Heart left ventricle (tissue), 16 donors: ENCODE measurements around the gene MYL3. TPM values are rescaled to one million over a fixed set of nuclear protein-coding genes. Genes with fewer than 3 reads are reported as not detected.

Source experiments
- ATAC-seq, 4 donors: fragments of 200-7000 bp; cut with Tn5 transposase; one replicate each; pipeline ENCODE4 v1.9.1; 2020 to 2022; ENCODE audit warnings: moderate library complexity in 4 of 4, mild to moderate bottlenecking in 3 of 4, moderate number of reproducible peaks in 1 of 4
- DNase-seq, 5 donors: peaks; one replicate each; pipeline ENCODE4 v3.0.0-alpha.2; 2020
- H3K27ac ChIP-seq, 12 donors: fragments of 200-600 bp; sonication (generic) in 4 of 12; one replicate each; pipeline versions ENCODE4 v1.5.0 to v1.8.0; 2016 to 2022; ENCODE audit warnings: mild to moderate bottlenecking in 2 of 12
- H3K27me3 ChIP-seq, 9 donors: fragments of 200-600 bp; sonication (generic) in 2 of 9; one replicate each; pipeline versions ENCODE4 v1.5.1 to v1.8.0; 2016 to 2022; ENCODE audit warnings: mild to moderate bottlenecking in 3 of 9
- H3K36me3 ChIP-seq, 9 donors: fragments of 200-600 bp; sonication (generic) in 2 of 9; one replicate each; pipeline versions ENCODE4 v1.5.0 to v1.8.0; 2018 to 2022; ENCODE audit warnings: mild to moderate bottlenecking in 2 of 9
- H3K4me1 ChIP-seq, 12 donors: fragments of 200-600 bp; sonication (generic) in 4 of 12; one replicate each; pipeline versions ENCODE4 v1.5.0 to v1.8.0; 2016 to 2022; ENCODE audit warnings: mild to moderate bottlenecking in 3 of 12
- H3K4me3 ChIP-seq, 12 donors: fragments of 200-600 bp; sonication (generic) in 4 of 12; one replicate each; pipeline versions ENCODE4 v1.5.0 to v1.8.0; 2017 to 2022; ENCODE audit warnings: mild to moderate bottlenecking in 9 of 12, moderate library complexity in 4 of 12
- H3K9me3 ChIP-seq, 12 donors: fragments of 200-600 bp; sonication (generic) in 4 of 12; one replicate each; pipeline versions ENCODE4 v1.5.0 to v1.8.0; 2016 to 2022; ENCODE audit warnings: mild to moderate bottlenecking in 1 of 12
- POLR2A ChIP-seq, 2 donors: fragments of 450-650 bp; IDR thresholded peaks; one replicate each; pipeline ENCODE4 v1.6.1; 2017; ENCODE audit warnings: antibody characterized with exemption in 2 of 2, mild to moderate bottlenecking in 2 of 2, moderate library complexity in 2 of 2
- WGBS, 4 donors: extraction: QIAGEN DNeasy Blood & Tissue Kit in 2 of 4; methylation state at CpG; one replicate each; pipeline versions ENCODE4 v1.1.5 to v1.1.7; 2013 to 2018; 5-methylcytosine and 5-hydroxymethylcytosine counted together
- intact Hi-C, 10 donors: fragments of 100-400 bp; cut with DNase I; formaldehyde crosslinking; loops; one replicate each; pipeline versions ENCODE4 v1.11.1 to v1.14.2; 2022
- polyA plus RNA-seq, 2 donors: library from polyadenylated mRNA; stranded (reverse); fragments of 200-250 nt; gene quantifications; one replicate each; pipeline ENCODE4 v1.2.3, GENCODE V29; 2013
- total RNA-seq, 9 donors: library from RNA; depleted of rRNA in 2 of 9; stranded (reverse); fragments of >200 nt in 2 of 9; fragmentation: NEBNext Ultra II Directional in 3 of 9; extraction: Animal tissue kit (Norgen Biotek cat#: 25700) in 3 of 9; gene quantifications; one replicate each; pipeline versions ENCODE4 v1.1.0 to v1.2.4, GENCODE V29; 2016 to 2023
- TF ChIP-seq, protein P1 (sequence below), 12 donors: fragments of 200-600 bp; sonication (generic) in 4 of 12; IDR thresholded peaks; one replicate each; pipeline versions ENCODE4 v1.5.0 to v1.8.0; 2018 to 2022; ENCODE audit warnings: antibody characterized with exemption in 12 of 12, mild to moderate bottlenecking in 5 of 12
- donor health status: ischemic (EF 13 %, LVEDD 7.1; RV severe dilation, severe dysfunction).
- donor health status: healthy with polysubstance abuse.
- donor health status: DM: no; HTN: yes; CAD: no.
- donor health status: DM: no; HTN: no; CAD: no.
- donor health status: ischemic (EF 25% LVEDD 6.9; RV normal size, moderate dysfunction).
- donor health status: ischemic (EF 25% LVEDD 5.7; RV mildly dilated, moderate dysfunction).
- donor health status: healthy.
- donor health status: DM: yes; HTN: yes; CAD: no.
- donor health status: ischemic (EF 35%, LVEDD 5.7; RV mildly dilated, moderate dysfunction).
- donor health status: nonischemic (EF 11% LVEDD 7.7; RV severe dilation, severe dysfunction).
- donor health status: DM: yes; HTN: yes; CAD: no.
- donor health status: PGD.
- donor health status: ischemic (EF 29% LVEDD 5.4; RV normal size, mild dysfunction).
- donor health status: nonischemic (EF 23%, LVEDD 6.1; RV moderate dilation, normal function).

The MYL3 gene
- total and polyA plus RNA-seq, 11 donors = 4,961 to 12,544 (median 6,839) TPM

DNA sequence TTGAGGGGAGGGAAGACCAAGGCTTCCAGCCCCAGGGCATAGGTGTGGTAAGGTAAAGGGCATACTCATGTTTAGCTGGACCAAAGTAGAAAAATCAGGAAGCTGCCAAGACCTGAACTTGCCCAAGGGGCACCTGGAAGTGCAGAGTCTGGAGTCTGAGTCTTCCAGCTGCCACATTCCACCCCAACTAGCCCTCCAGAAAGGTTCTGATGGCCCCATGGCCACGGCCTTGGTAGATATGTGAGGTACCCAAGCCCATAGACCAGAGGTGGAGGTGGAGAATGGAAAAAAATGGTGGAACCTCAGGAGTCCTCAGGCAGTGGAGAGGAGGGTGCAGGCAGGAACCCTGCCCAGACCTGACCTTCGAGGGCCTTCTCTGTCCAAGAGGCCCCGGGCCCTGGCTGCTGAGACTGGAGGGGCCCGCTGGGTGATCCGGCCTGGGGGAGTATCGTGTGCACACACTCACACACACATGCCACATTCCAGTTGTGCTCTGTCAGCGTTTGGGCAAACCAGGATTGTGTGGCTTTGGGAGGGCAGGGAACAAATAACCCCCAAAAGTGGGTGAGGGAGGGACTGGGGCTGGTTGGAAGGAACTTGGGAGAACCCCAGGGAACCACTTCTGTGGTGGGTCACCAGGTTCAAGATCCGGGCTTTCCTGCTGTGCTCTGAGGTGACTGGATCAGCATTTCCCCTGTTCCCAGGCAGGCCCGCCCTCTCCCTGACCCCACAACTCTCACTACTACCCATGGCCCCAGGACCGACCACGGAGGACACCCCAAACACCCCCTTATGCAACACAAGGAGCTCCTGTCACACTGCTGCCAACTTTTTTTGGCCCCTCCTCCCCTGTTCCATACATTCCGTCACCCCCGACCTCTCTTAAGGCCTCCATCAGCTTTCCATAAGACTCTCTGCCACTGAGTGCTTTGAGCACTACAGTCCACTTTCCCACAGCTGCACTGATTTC is 11.6 kb downstream of the MYL3 start:
- ATAC-seq (peak in 3 of 4 donors; percentile 1 to 3 (median 2)), DNase-seq (peak in 3 of 5 donors; percentile 18 to 47 (median 46))
- no peaks in the 10 kb centered on the region for H3K27me3 ChIP-seq
- H3K9me3 ChIP-seq = no peaks in the 10 kb centered on the region
- peaks cover 0 to 14% (median 0%) of the 10 kb centered on the region in 9 donors for H3K36me3 ChIP-seq
- TF ChIP-seq, protein P1, sequence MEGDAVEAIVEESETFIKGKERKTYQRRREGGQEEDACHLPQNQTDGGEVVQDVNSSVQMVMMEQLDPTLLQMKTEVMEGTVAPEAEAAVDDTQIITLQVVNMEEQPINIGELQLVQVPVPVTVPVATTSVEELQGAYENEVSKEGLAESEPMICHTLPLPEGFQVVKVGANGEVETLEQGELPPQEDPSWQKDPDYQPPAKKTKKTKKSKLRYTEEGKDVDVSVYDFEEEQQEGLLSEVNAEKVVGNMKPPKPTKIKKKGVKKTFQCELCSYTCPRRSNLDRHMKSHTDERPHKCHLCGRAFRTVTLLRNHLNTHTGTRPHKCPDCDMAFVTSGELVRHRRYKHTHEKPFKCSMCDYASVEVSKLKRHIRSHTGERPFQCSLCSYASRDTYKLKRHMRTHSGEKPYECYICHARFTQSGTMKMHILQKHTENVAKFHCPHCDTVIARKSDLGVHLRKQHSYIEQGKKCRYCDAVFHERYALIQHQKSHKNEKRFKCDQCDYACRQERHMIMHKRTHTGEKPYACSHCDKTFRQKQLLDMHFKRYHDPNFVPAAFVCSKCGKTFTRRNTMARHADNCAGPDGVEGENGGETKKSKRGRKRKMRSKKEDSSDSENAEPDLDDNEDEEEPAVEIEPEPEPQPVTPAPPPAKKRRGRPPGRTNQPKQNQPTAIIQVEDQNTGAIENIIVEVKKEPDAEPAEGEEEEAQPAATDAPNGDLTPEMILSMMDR (IDR thresholded peaks at IDR 0.05) = no peak
- no peak for TF ChIP-seq POLR2A (IDR thresholded peaks at IDR 0.05)
- H3K4me3 ChIP-seq = no peak overlapping the region
- H3K4me1 ChIP-seq = peaks cover 0 to 30% (median 18%) of the 10 kb centered on the region in 12 donors
- peak overlapping the region in 7 of 12 donors; percentile 3 to 61 (median 38) for H3K27ac ChIP-seq
- intact Hi-C loops = no loop called here
- 55 to 72% (median 68%) methylated on average over 13 of the region's 13 CpGs for WGBS, 4 donors

DNA sequence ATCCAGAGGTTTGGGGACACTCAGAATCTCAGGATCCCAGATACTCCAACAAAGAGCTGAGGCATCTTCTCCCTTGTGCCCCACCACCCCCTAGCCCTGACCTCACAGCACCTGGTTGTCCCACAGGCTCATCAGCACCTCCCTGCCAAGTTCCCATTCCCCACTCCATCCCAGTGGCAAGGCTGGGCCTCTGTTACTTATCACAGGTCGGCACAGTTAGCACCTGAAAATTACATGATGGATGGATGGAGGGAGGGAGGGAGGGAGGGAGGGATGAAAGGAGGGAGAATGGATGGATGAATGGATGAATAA is 12.8 kb downstream of the MYL3 start:
- peaks cover 0 to 42% (median 27%) of the 10 kb centered on the region in 12 donors for H3K4me1 ChIP-seq
- WGBS, 4 donors = 43 to 59% (median 52%) methylated on average over 1 of the region's 1 CpG
- H3K36me3 ChIP-seq = peaks cover 0 to 3% (median 0%) of the 10 kb centered on the region in 9 donors
- TF ChIP-seq POLR2A (IDR thresholded peaks at IDR 0.05) = no peak
- TF ChIP-seq, protein P1 (IDR thresholded peaks at IDR 0.05) = no peak
- H3K9me3 ChIP-seq = no peaks in the 10 kb centered on the region
- DNase-seq = peak in 2 of 5 donors; percentile 9 to 21
- H3K27ac ChIP-seq = peak overlapping the region in 3 of 12 donors; percentile 24 to 46 (median 43)
- no peak for ATAC-seq
- intact Hi-C loops = no loop called here
- no peak overlapping the region for H3K4me3 ChIP-seq
- H3K27me3 ChIP-seq = no peaks in the 10 kb centered on the region

DNA sequence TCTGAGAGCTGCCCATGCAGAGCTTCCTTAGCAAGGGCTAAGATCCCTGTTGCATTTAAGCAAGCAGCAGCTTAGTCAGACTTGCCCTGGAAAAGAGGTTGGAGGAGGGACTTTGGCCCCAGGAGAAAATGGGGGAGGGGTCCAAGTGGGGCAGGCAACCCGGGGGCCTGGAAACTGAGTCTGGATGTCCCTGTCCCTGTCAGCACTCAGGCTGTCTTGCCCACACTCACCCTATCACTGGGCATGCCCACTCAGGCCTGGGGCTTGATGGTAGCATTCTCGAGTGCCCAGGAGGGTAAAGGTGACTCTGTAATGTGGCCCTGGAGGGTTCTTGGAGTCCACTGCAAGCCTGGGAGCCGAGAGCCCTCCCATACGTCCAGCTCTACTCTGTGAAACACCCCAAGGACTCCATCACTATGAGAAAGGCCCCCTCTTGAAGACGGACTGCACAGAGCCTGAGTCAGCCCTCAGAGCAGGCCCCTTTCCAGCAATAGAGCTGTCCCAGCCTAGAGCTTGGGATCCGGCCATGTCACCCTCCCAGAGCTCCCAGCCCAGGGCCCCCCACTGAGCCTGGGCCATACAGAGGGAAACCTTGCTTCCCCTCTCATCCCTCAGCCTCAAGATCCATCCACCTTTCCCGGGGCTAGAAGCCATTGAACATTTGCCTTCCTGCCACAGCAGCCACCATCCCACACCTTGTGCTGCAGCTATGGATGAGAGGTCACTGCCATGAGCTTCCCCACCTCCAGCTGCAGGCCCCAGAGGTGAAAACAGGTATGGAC is 13.4 kb downstream of the MYL3 start:
- Histone ChIP-seq H3K27me3 (no peaks in the 10 kb centered on the region), H3K9me3 (no peaks in the 10 kb centered on the region), H3K27ac (peak overlapping the region in 5 of 12 donors; percentile 23 to 77 (median 43)), H3K4me1 (peaks cover 0 to 48% (median 31%) of the 10 kb centered on the region in 12 donors), H3K36me3 (no peaks in the 10 kb centered on the region), H3K4me3 (no peak overlapping the region)
- DNase-seq = peak in 4 of 5 donors; percentile 19 to 47 (median 36)
- ATAC-seq = peak in 1 of 4 donors; percentile 0
- intact Hi-C loops = loop anchor here in 3 of 10 donors (5.0 to 10.0 kb wide), 2 partner anchors 143 to 145 kb away; partner anchors contain the start of gene TMIE (in 1 of the 3)
- 42 to 56% (median 49%) methylated on average over 6 to 7 of the region's 7 CpGs for WGBS, 4 donors
- TF ChIP-seq, protein P1 (IDR thresholded peaks at IDR 0.05) = no peak
- TF ChIP-seq POLR2A (IDR thresholded peaks at IDR 0.05) = no peak
